GM10266 (cell line): ENCODE measurements around the gene FBRSL1.

ENCODE experiments used
- DNase-seq: peaks from one replicate; pipeline ENCODE4 v3.0.0; 2012; ENCODE audit errors: extremely low spot score
- TF ChIP-seq, protein P1 (sequence below): IDR thresholded peaks from 2 replicates; pipeline ENCODE4 v1.5.1; 2012; ENCODE audit warnings: mild to moderate bottlenecking, low read depth; ENCODE audit not compliant: control insufficient read depth, insufficient read depth; ENCODE audit errors: missing control alignments

FBRSL1 gene

DNA sequence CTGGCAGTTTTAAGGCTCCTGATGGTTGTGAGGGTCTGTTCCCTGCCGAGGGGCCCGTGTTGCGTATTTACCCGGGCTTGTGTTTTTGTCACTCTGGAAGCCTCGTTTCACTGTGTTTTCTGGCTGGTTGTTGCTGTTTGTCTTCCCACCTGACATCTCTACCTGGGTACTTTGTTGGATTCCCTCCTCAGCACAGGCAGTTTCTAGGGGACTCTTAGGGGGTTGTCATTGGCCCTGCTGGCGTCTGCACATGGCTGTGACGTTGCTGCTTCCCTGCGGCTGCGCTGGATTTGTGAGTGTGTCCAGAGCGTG, 6.4 kb downstream of the FBRSL1 start:
- DNase-seq, result no peak
- TF ChIP-seq, protein P1, sequence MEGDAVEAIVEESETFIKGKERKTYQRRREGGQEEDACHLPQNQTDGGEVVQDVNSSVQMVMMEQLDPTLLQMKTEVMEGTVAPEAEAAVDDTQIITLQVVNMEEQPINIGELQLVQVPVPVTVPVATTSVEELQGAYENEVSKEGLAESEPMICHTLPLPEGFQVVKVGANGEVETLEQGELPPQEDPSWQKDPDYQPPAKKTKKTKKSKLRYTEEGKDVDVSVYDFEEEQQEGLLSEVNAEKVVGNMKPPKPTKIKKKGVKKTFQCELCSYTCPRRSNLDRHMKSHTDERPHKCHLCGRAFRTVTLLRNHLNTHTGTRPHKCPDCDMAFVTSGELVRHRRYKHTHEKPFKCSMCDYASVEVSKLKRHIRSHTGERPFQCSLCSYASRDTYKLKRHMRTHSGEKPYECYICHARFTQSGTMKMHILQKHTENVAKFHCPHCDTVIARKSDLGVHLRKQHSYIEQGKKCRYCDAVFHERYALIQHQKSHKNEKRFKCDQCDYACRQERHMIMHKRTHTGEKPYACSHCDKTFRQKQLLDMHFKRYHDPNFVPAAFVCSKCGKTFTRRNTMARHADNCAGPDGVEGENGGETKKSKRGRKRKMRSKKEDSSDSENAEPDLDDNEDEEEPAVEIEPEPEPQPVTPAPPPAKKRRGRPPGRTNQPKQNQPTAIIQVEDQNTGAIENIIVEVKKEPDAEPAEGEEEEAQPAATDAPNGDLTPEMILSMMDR, result no peak

DNA sequence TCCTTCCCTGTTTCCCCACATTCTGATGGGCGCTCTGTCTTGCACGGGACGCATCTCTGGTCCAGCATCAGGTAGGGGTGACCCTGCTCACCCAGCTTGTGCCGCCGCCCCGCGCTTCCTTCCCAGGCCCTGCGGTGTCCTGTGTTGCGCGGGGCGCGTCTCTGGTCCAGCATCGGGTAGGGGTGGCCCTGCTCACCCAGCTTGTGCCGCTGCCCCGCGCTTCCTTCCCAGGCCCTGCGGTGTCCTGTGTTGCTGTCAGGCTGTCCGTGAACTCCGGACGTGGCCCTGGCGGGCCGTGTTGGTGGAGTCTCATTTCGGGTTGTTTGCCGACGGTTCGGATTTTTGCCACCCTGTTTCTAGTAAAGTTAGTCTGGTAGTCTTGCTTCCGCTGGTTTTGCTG, 6.8 kb downstream of the FBRSL1 start:
- TF ChIP-seq, protein P1, result no peak
- no peak for DNase-seq

DNA sequence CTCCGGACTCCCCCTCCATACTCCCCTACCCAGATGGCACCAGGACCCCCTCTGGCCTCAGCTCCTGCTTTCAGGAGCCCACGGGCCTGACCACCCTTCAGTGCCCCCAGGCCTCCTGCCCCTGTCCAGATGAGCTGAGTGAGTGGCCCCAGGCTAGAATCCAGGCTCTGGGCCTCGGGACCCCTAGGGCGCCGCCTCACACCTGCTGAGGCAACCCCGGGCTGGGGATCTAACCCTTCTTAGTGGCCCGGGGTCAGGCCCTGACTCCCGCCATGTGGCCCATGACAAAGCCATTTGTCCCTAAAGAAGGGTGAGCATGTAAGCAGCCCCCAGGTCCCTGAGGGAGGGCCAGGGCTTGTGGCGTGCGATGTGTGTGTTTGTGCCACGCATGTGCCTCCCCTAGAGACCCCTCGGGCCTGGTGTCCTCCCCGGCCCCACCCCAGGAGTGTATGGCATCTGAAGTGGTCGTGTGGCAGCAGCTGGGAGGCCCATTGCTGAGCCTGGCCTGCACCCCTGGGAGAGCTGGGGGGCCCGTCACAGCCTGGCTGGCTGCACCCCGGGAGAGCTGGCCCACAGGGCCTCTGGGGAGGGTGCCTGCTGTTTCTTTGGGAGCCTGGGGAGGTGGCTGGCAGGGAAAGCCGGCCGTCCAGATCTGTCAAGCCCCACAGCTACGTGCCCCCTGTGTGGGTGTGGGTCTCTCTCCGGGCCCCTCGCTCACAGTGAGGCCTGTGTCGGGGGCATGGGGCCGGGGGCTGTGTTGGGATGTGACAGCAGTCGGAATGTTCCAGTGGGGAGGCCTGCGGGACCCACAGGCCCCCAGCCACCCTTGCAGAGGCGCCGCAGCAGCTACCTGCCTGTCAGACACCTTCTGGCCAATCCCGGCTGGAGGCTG, 7.8 kb downstream of the FBRSL1 start:
- TF ChIP-seq, protein P1, result no peak
- DNase-seq, result no peak

DNA sequence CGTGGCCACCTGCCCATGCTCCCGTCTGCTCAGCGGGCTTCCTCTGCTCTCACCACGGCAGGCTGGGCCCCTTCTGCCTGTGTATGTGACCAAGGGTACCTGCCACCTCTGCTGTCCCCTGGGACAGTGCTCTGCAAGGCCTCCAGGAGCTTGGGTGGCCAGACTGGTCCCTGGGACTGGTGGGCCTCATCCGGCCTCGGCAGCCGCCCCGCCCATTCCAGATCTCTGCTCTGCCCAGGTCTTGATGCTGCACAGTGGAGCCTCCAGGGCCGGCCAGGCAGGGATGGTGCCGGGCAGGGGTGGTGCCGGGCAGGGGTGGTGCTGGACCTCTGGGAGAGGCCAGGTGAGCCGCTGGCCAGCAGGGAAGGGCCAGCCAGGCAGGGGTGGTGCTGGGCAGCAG, 9.0 kb downstream of the FBRSL1 start:
- TF ChIP-seq, protein P1, result no peak
- DNase-seq, result no peak

DNA sequence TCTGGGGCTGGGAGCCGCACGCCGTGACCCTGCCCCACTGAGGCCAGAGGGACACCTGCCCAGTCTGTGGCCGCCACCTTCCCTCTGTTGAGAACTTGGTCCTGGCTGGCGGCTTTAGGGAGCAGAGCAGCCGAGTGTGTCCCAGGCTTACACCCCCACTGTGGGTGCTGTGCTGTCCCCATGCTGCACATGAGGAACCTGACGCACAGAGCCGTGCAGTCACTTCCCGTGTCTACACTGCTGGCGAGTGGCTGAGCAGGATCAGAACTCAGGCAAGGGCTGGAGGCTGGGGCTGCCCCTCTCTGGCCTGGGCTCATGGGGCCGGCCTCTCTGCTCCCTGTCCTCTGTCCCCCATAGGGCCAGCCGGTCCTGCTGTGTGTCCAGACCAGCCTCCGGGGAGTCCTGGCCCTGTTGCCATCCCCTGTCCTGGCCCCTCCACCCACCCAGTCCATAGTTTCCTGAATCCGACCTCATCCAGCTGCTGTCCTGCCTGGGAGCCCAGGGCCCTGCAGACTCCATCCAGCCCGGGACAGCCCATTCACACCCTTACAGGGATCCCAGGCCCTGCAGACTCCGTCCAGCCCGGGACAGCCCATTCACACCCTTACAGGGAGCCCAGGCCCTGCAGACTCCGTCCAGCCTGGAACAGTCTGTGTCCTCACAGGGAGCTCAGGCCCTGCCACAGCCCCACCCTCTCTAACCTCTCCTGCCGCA, 10.3 kb downstream of the FBRSL1 start:
- TF ChIP-seq, protein P1, result no peak
- no peak for DNase-seq

DNA sequence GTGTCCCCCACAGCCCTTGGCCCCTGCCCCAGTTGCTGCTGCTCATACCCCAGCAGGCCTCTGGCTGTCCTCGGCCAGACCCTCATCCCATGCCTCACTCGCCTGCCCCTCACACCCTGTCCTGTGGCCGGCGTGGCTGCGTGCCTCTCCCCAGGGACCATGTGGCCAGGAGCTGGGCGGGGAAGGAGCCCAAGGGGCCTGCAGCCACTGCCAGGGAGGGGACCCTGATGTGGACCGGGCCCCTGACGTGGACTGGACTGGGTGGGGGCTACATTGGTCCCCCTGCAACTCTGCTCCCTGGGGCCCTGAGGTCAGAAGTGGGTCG, 10.9 kb downstream of the FBRSL1 start:
- no peak for DNase-seq
- TF ChIP-seq, protein P1, result no peak
